Heart left ventricle (tissue), 16 donors: ENCODE measurements around the gene OPN1SW. TPM values are rescaled to one million over a fixed set of nuclear protein-coding genes. Genes with fewer than 3 reads are reported as not detected.

Experiments used
- ATAC-seq, 4 donors: fragments of 200-7000 bp; cut with Tn5 transposase; one replicate each; pipeline ENCODE4 v1.9.1; 2020 to 2022; ENCODE audit warnings: moderate library complexity in 4 of 4, mild to moderate bottlenecking in 3 of 4, moderate number of reproducible peaks in 1 of 4
- DNase-seq, 5 donors: peaks; one replicate each; pipeline ENCODE4 v3.0.0-alpha.2; 2020
- H3K27ac ChIP-seq, 12 donors: fragments of 200-600 bp; sonication (generic) in 4 of 12; one replicate each; pipeline versions ENCODE4 v1.5.0 to v1.8.0; 2016 to 2022; ENCODE audit warnings: mild to moderate bottlenecking in 2 of 12
- H3K27me3 ChIP-seq, 9 donors: fragments of 200-600 bp; sonication (generic) in 2 of 9; one replicate each; pipeline versions ENCODE4 v1.5.1 to v1.8.0; 2016 to 2022; ENCODE audit warnings: mild to moderate bottlenecking in 3 of 9
- H3K36me3 ChIP-seq, 9 donors: fragments of 200-600 bp; sonication (generic) in 2 of 9; one replicate each; pipeline versions ENCODE4 v1.5.0 to v1.8.0; 2018 to 2022; ENCODE audit warnings: mild to moderate bottlenecking in 2 of 9
- H3K4me1 ChIP-seq, 12 donors: fragments of 200-600 bp; sonication (generic) in 4 of 12; one replicate each; pipeline versions ENCODE4 v1.5.0 to v1.8.0; 2016 to 2022; ENCODE audit warnings: mild to moderate bottlenecking in 3 of 12
- H3K4me3 ChIP-seq, 12 donors: fragments of 200-600 bp; sonication (generic) in 4 of 12; one replicate each; pipeline versions ENCODE4 v1.5.0 to v1.8.0; 2017 to 2022; ENCODE audit warnings: mild to moderate bottlenecking in 9 of 12, moderate library complexity in 4 of 12
- H3K9me3 ChIP-seq, 12 donors: fragments of 200-600 bp; sonication (generic) in 4 of 12; one replicate each; pipeline versions ENCODE4 v1.5.0 to v1.8.0; 2016 to 2022; ENCODE audit warnings: mild to moderate bottlenecking in 1 of 12
- POLR2A ChIP-seq, 2 donors: fragments of 450-650 bp; IDR thresholded peaks; one replicate each; pipeline ENCODE4 v1.6.1; 2017; ENCODE audit warnings: antibody characterized with exemption in 2 of 2, mild to moderate bottlenecking in 2 of 2, moderate library complexity in 2 of 2
- WGBS, 4 donors: extraction: QIAGEN DNeasy Blood & Tissue Kit in 2 of 4; methylation state at CpG; one replicate each; pipeline versions ENCODE4 v1.1.5 to v1.1.7; 2013 to 2018; 5-methylcytosine and 5-hydroxymethylcytosine counted together
- intact Hi-C, 10 donors: fragments of 100-400 bp; cut with DNase I; formaldehyde crosslinking; loops; one replicate each; pipeline versions ENCODE4 v1.11.1 to v1.14.2; 2022
- polyA plus RNA-seq, 2 donors: library from polyadenylated mRNA; stranded (reverse); fragments of 200-250 nt; gene quantifications; one replicate each; pipeline ENCODE4 v1.2.3, GENCODE V29; 2013
- total RNA-seq, 9 donors: library from RNA; depleted of rRNA in 2 of 9; stranded (reverse); fragments of >200 nt in 2 of 9; fragmentation: NEBNext Ultra II Directional in 3 of 9; extraction: Animal tissue kit (Norgen Biotek cat#: 25700) in 3 of 9; gene quantifications; one replicate each; pipeline versions ENCODE4 v1.1.0 to v1.2.4, GENCODE V29; 2016 to 2023
- TF ChIP-seq, protein P1 (sequence below), 12 donors: fragments of 200-600 bp; sonication (generic) in 4 of 12; IDR thresholded peaks; one replicate each; pipeline versions ENCODE4 v1.5.0 to v1.8.0; 2018 to 2022; ENCODE audit warnings: antibody characterized with exemption in 12 of 12, mild to moderate bottlenecking in 5 of 12
- donor health status: ischemic (EF 13 %, LVEDD 7.1; RV severe dilation, severe dysfunction).
- donor health status: healthy with polysubstance abuse.
- donor health status: DM: no; HTN: yes; CAD: no.
- donor health status: DM: no; HTN: no; CAD: no.
- donor health status: ischemic (EF 25% LVEDD 6.9; RV normal size, moderate dysfunction).
- donor health status: ischemic (EF 25% LVEDD 5.7; RV mildly dilated, moderate dysfunction).
- donor health status: healthy.
- donor health status: DM: yes; HTN: yes; CAD: no.
- donor health status: ischemic (EF 35%, LVEDD 5.7; RV mildly dilated, moderate dysfunction).
- donor health status: nonischemic (EF 11% LVEDD 7.7; RV severe dilation, severe dysfunction).
- donor health status: DM: yes; HTN: yes; CAD: no.
- donor health status: PGD.
- donor health status: ischemic (EF 29% LVEDD 5.4; RV normal size, mild dysfunction).
- donor health status: nonischemic (EF 23%, LVEDD 6.1; RV moderate dilation, normal function).

Gene OPN1SW
- total and polyA plus RNA-seq, 11 donors = not detected

DNA sequence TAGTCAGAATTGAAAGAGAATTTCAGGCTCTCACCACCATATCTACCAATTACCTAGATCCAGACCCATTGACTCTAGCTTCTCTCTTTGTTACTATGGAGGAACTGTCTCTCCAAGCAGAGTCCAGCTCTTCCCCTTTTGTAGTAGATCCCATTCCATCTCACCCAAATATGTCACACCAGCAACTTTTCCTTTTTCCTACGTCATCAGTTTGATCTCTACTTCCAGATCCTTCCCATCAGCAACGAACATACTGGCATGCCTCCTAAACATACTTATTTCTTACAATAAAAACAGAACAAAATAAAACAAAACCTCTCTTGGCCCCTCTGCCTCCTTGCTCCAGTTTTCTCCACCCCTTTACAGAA is 42.3 kb downstream of the OPN1SW start:
- no peak for DNase-seq
- Histone ChIP-seq H3K27me3 (no peaks in the 10 kb centered on the region), H3K36me3 (no peaks in the 10 kb centered on the region), H3K9me3 (no peaks in the 10 kb centered on the region), H3K27ac (peak overlapping the region in 1 of 12 donors; percentile 32), H3K4me3 (no peak overlapping the region), H3K4me1 (peaks cover 0 to 19% (median 1%) of the 10 kb centered on the region in 12 donors)
- TF ChIP-seq, protein P1, sequence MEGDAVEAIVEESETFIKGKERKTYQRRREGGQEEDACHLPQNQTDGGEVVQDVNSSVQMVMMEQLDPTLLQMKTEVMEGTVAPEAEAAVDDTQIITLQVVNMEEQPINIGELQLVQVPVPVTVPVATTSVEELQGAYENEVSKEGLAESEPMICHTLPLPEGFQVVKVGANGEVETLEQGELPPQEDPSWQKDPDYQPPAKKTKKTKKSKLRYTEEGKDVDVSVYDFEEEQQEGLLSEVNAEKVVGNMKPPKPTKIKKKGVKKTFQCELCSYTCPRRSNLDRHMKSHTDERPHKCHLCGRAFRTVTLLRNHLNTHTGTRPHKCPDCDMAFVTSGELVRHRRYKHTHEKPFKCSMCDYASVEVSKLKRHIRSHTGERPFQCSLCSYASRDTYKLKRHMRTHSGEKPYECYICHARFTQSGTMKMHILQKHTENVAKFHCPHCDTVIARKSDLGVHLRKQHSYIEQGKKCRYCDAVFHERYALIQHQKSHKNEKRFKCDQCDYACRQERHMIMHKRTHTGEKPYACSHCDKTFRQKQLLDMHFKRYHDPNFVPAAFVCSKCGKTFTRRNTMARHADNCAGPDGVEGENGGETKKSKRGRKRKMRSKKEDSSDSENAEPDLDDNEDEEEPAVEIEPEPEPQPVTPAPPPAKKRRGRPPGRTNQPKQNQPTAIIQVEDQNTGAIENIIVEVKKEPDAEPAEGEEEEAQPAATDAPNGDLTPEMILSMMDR (IDR thresholded peaks at IDR 0.05) = no peak
- TF ChIP-seq POLR2A (IDR thresholded peaks at IDR 0.05) = no peak
- intact Hi-C loops = loop anchor here in 1 of 10 donors (5.0 kb wide), 1 partner anchor 134 kb away; a partner anchor contains a TSS
- 51 to 73% (median 64%) methylated on average over 2 of the region's 2 CpGs for WGBS, 4 donors
- ATAC-seq = no peak

DNA sequence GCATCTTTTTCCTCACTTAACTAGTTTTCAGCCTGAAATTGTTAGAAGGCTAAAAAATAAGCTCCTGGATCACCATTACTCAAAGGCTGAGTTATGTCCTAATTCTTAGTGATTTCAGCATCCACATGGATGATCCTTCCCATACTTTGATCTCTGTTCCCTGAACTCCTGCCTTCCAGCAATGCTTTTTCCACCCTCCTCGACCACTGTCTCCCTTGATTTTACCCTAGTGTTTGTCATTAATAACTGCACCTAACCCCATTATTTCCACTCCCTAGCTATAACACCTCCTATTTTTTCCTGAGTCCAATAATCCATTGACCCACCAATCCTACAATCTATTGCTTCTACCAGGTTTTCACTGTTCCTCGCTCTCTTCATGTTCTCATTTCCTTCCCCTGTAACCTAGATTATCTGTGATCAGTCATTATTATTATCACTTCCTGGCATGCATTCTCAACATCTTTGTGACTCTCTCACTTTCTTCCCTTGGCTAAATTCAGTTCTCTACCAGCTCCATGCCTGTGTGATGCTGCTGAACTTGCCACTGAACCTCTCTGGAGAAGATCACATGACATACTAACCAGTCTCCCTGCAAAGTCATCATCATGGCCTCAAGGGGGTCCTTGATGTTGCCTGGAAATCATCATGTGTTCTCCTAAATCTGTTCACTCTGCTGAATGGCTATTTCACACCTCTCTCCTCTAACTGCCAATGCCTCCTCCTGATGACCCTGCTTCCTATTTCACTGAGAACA is 42.9 kb downstream of the OPN1SW start:
- intact Hi-C loops = loop anchor here in 1 of 10 donors (5.0 kb wide), 1 partner anchor 135 kb away; a partner anchor contains a TSS
- TF ChIP-seq, protein P1 (IDR thresholded peaks at IDR 0.05) = no peak
- TF ChIP-seq POLR2A (IDR thresholded peaks at IDR 0.05) = no peak
- H3K9me3 ChIP-seq = no peaks in the 10 kb centered on the region
- no peaks in the 10 kb centered on the region for H3K27me3 ChIP-seq
- no peak for DNase-seq
- H3K4me3 ChIP-seq = no peak overlapping the region
- WGBS, 4 donors = 68 to 75% (median 71%) methylated on average over 2 of the region's 2 CpGs
- no peaks in the 10 kb centered on the region for H3K36me3 ChIP-seq
- H3K27ac ChIP-seq = no peak overlapping the region
- no peak for ATAC-seq
- peaks cover 0 to 13% (median 0%) of the 10 kb centered on the region in 12 donors for H3K4me1 ChIP-seq

GRCh38 chr7:128731184-128731583 is 44.4 kb downstream of the OPN1SW start:
- H3K36me3 ChIP-seq = no peaks in the 10 kb centered on the region
- no peak overlapping the region for H3K4me3 ChIP-seq
- peaks cover 0 to 13% (median 0%) of the 10 kb centered on the region in 12 donors for H3K4me1 ChIP-seq
- TF ChIP-seq, protein P1 (IDR thresholded peaks at IDR 0.05) = no peak
- TF ChIP-seq POLR2A (IDR thresholded peaks at IDR 0.05) = no peak
- DNase-seq (no peak), ATAC-seq (no peak)
- intact Hi-C loops = loop anchor here in 1 of 10 donors (5.0 kb wide), 1 partner anchor 136 kb away; a partner anchor contains a TSS
- no peaks in the 10 kb centered on the region for H3K9me3 ChIP-seq
- WGBS, 4 donors = 79 to 86% (median 82%) methylated on average over 8 of the region's 8 CpGs
- H3K27me3 ChIP-seq = no peaks in the 10 kb centered on the region
- H3K27ac ChIP-seq = no peak overlapping the region

- intact Hi-C loops = loop anchor here in 1 of 10 donors (5.0 kb wide), 1 partner anchor 153 kb away; no protein-coding TSS in a partner anchor
- Histone ChIP-seq H3K9me3 (no peaks in the 10 kb centered on the region), H3K27ac (no peak overlapping the region), H3K36me3 (no peaks in the 10 kb centered on the region), H3K4me1 (peaks cover 0 to 8% (median 0%) of the 10 kb centered on the region in 12 donors), H3K27me3 (no peaks in the 10 kb centered on the region), H3K4me3 (no peak overlapping the region)
- TF ChIP-seq POLR2A (IDR thresholded peaks at IDR 0.05) = no peak
- TF ChIP-seq, protein P1 (IDR thresholded peaks at IDR 0.05) = no peak
- WGBS, 4 donors = 70 to 95% (median 93%) methylated on average over 4 of the region's 4 CpGs
- DNase-seq = no peak
- ATAC-seq = no peak
Measured at GRCh38 chr7:128729494-128729893, 46.1 kb downstream of the OPN1SW start.
